SKM-1 (cell line): ENCODE measurements around the gene ERH.

Experiments used
- DNase-seq: peaks from one replicate; lab custom pipeline; 2025; ENCODE audit not compliant: unreplicated experiment; lab: John Stamatoyannopoulos, UW

The ERH gene

GRCh38 chr14:69357544-69358200, 40.4 kb downstream of the ERH start:
- no peak for DNase-seq

- no peak for DNase-seq
Observed at GRCh38 chr14:69356903-69357543, 41.1 kb downstream of the ERH start.

- no peak for DNase-seq
Observed at GRCh38 chr14:69355607-69356281, 42.4 kb downstream of the ERH start.

DNA sequence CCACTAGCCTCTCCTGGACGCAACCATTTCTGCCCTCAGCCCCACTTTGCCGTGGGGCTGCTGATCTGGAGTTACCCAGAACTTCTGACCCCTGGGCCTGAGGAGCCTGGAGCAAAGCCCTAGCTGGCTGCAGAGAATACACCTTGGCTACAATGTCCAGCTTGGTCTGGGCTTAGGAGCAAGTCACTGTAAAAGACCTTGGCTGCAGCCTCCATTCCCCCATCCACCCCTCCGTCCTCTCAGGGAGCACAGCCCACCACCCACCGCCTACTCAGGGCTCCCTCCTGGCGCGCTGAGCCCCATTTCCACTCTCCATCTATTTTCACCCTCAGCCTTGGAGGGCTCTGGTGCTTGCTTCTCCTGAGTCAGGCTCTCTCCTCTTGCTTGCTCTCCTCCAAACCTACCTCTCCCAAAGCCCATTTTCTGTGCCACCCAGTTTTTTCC, 42.9 kb downstream of the ERH start:
- no peak for DNase-seq

- no peak for DNase-seq
Observed at GRCh38 chr14:69354383-69355153, 43.5 kb downstream of the ERH start.

DNA sequence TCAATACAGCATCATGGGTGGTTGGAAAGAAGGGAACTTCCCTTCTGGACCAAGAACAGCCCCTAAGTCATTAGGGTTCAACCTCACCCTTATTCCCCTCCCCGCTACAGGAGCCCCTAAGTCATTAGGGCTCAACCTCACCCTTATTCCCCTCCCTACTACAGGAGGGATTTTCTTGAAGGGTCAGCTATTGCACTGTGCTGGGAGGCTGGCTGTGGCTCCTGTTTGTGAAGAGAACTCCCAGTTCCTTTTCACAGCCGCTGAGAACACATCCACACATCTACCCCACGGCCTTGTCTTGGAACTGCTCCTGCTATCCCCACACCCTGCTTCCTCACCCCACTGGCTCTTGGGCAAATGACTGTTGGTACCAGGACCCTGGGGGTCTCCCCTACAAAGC, 44.9 kb downstream of the ERH start:
- DNase-seq: no peak

DNA sequence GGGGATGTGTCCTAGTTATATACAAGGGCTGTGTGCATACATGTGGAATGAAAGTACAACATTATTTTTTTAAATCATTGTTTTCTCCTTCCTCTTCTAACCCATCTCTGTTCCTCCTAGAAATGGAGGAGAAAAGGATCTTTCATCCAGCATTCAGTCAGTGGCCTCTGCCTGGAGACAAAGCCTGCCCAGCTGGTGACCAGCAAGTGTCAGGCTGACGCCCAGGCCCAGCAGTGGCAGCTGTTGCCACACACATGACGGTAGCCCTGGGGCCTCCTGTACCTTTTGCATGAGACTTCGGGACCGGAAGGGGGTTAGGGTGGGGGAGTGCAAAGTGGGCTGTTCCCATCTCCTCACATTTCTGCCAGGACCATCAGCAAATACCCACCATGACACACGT, 46.2 kb downstream of the ERH start:
- no peak for DNase-seq

GRCh38 chr14:69351385-69351784, 46.7 kb downstream of the ERH start:
- DNase-seq: no peak

GRCh38 chr14:69350892-69351291, 47.2 kb downstream of the ERH start:
- no peak for DNase-seq

DNA sequence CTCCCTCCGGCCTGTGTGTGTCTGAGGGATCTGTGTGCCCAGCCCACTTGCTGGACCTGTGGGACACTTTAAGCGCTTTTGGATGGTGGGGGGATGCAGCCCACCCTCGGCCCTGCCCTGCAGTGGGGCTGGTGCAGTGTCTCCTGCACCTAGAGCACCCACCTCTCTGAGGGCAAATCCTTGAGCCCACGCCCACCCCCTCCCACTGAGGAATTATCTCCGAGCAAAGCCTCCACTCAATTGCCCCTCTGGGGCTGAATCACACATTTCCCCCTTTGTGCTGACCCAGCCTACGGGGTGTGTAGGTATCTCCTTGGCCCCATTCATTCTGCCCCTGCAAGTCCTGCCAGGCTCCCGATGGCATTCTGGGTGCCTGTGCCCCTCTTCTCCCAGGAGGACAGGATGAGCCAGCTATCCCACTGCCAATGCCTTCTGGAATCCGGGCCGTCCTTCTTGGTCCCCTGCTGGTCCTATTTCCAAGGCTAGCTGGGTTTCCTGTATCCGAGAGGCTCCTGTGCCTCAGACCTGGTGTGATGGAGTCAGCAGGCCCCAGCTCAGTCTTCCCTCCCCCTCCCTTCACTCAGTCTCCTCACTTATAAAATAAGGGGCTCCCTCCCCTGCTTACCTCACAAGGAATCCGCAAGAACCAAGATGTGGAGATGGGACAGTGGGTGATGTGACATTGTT, 48.9 kb downstream of the ERH start:
- DNase-seq: no peak

- no peak for DNase-seq
Observed at GRCh38 chr14:69346710-69347109, 51.4 kb downstream of the ERH start.

GRCh38 chr14:69345402-69345801, 52.7 kb downstream of the ERH start:
- DNase-seq: no peak

- no peak for DNase-seq
Observed at GRCh38 chr14:69344171-69344570, 53.9 kb downstream of the ERH start.

- no peak for DNase-seq
Observed at GRCh38 chr14:69342928-69343525, 55.1 kb downstream of the ERH start.

- no peak for DNase-seq
Observed at GRCh38 chr14:69339426-69339825, 58.7 kb downstream of the ERH start.

- no peak for DNase-seq
Observed at GRCh38 chr14:69337984-69338383, 60.1 kb downstream of the ERH start.

DNA sequence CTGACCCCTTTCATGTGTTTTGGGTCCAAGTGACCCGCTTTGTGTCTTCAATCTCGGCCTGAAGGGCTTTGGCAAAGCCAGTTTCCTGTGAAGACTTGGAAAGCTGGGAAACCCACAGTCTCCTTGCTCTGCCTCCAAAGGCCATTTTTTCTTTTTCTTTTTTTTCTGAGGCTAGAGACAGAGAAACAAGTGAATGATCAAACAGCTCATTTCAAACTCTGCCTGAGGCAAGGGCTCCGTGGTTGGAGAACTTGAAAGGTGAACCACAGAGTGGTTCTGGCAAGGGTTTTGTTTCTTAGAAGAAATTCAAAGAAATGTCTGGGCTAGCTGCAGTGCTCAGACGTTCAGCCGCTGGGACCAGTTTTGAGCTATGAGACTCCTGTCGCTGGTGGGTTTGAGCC, 62.7 kb downstream of the ERH start:
- DNase-seq: no peak

DNA sequence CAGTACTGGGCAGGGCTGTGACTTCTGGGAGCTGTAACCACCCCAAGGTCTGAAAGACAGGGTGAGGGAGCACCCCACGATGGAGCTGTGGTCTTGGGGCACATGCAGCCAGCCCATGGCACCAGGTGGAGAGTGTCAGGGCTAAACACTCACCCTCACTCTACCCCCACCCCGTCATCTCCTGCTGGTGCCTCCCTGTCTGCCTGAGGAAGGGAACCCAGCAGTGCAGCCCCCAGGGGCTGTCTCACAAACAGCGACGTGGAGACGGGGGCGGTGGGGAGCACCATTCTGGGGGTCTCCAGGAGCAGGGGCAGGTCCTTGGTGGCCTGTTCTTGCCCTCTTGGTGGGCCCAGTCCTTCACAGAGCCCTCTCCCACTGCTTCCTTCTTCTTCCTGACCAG, 63.5 kb downstream of the ERH start:
- DNase-seq: no peak

- no peak for DNase-seq
Observed at GRCh38 chr14:69333791-69334337, 64.2 kb downstream of the ERH start.

GRCh38 chr14:69332782-69333395, 65.2 kb downstream of the ERH start:
- no peak for DNase-seq
